ENCODE measurements around the gene FFAR1.

The FFAR1 gene

DNA sequence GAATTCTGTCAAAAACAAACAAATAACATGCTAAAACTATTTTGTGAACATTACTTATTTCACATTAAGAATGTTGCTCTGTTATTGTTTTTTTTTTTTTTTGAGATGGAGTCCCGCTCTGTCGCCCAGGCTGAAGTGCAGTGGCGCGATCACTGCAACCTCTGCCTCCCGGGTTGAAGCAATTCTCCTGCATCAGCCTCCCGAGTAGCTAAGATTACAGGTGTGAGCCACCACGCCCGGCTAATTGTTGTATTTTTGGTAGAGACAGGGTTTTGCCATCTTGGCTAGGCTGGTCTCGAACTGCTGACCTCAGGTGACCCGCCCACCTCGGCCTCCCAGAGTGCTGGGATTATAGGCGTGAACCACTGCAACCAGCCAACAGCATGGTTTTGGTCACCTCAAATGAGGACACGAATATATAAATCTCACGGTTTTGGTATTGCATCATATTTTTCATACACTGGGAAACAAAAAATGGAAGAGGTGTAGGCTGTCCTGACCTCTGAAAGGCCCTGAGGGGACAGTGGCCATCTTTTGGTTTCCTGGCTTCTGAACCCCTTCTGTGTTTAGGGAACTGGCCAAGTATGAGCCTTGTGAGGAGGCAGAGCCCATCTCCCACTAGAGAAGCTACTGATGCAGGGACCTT is 48.7 kb downstream of the FFAR1 start:
- no peak for DNase-seq

DNA sequence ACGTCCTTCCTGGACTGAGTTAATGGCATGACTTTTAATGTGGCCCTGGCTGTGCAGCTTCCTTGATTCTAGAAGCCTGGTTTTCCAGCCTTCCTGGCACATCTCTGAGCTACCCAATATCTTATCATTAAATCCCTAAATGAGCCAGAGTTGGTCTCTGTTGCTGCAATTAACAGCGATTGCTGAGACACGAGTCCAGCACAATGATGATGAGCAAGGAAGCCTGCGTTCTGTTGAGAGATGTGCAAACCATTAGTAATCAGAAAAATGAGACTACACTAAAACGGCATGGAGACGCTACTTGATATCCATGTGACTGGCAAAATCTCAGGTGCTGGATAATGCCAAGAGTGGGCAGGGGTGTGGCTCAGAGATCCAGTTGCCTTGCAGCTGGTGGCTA is 49.4 kb downstream of the FFAR1 start:
- no peak for DNase-seq

Data from fibroblast of skin of right quadriceps (primary cell).